Measurements from ENCODE around the gene WNT1. TPM values are rescaled to one million over a fixed set of nuclear protein-coding genes. Genes with fewer than 3 reads are reported as not detected.

WNT1 gene
- total and polyA plus RNA-seq, 2 of the 4 experiments (the other 2 are of a cell fraction) = not detected

DNA sequence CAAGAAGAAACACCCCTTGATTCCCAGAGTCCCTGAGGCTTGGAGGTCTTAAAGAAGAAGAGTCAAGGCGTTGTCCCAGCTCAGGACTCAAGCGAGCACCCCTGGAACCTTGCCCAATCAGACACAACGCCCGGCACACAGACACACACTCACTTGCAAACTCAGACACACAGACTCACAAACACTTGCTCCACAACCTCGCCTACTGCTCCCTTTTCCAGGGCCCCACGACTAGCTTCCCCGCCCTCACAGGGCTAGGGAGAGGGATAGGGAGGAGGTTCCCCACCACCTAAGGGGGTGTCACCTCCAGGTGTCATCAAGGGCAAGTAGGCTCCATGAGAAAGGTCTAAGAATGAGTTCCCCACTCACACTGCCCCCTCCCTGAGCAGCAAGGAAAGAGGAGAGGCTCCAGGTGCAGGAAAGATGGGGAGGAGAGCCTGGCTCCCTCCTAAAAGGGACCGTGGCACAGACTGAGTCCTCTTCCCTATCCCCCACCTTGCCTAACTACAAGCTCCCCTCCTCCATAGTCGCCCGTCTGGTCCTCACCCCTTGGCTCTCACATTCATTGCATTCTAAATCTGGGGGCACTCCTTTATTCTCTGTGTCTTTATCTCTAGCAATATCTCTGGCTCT is 7.3 kb upstream of the WNT1 start:
- Histone ChIP-seq H3K4me1 (ENCODE audit: control insufficient read depth, insufficient read depth, low read length) (peaks cover 14% of the 10 kb centered on the region), H2BK15ac (ENCODE audit: low read depth, low read length) (no peak overlapping the region), H3K9me1 (ENCODE audit: insufficient read depth, low read length) (0 out of 2 replicates have a peak, but pooled peaks cover 4% of the 10 kb centered on the region), H2AFZ (replicated peaks; ENCODE audit: low read length, poor library complexity) (peak overlapping the region; percentile 89), H3K23ac (ENCODE audit: low read depth, low read length) (peak overlapping the region; percentile 23; the same call in 1 of the 2 replicates), H3K4me2 (ENCODE audit: low read depth, low read length) (peak overlapping the region; percentile 80), H4K91ac (ENCODE audit: insufficient read depth, low read depth, low read length) (no peak overlapping the region), H4K8ac (ENCODE audit: low read depth in 2 of 2, low read length in 2 of 2) (no peak overlapping the region), H3K27me3 (ENCODE audit: control insufficient read depth, insufficient read depth, low read length) (peaks cover 74% of the 10 kb centered on the region), H2BK5ac (ENCODE audit: low read depth, low read length, poor library complexity, severe bottlenecking) (no peak overlapping the region), H2BK120ac (ENCODE audit: low read depth, low read length) (no peak overlapping the region), H3K14ac (replicated peaks; ENCODE audit: low read depth, low read length) (no peak overlapping the region; the same call in 1 of the 2 replicates), H4K20me1 (ENCODE audit: insufficient read depth, low read length) (no peaks in the 10 kb centered on the region; the same call in 1 of the 2 replicates), H3K56ac (ENCODE audit: extremely low read depth, insufficient read depth, low read length) (no peak overlapping the region), H3K36me3 (ENCODE audit: control insufficient read depth, insufficient read depth, low read length) (no peaks in the 10 kb centered on the region), H3K18ac (ENCODE audit: low read depth, low read length) (no peak overlapping the region), H3K27ac (ENCODE audit: insufficient read depth, low read length) (no peak overlapping the region), H3K9me3 (ENCODE audit: control insufficient read depth, insufficient read depth, low read length) (no peaks in the 10 kb centered on the region), H2AK5ac (ENCODE audit: low read depth, low read length) (no peak overlapping the region), H3K4ac (ENCODE audit: low read depth, low read length) (no peak overlapping the region), H3K4me3 (ENCODE audit: insufficient read depth, low read depth, low read length) (no peak overlapping the region), H2BK20ac (ENCODE audit: low read depth, low read length) (no peak overlapping the region), H2AK9ac (replicated peaks; ENCODE audit: low read depth, low read length, poor library complexity) (peak overlapping the region; percentile 75), H4K5ac (ENCODE audit: low read depth, low read length) (no peak overlapping the region), H3K79me1 (ENCODE audit: low read depth in 1 of 2, low read length in 2 of 2) (no peaks in the 10 kb centered on the region), H3K9ac (ENCODE audit: low read depth, low read length) (no peak overlapping the region)
- TF ChIP-seq MAFK (IDR thresholded peaks at IDR 0.05; ENCODE audit: low read depth, low read length) = no peak
- no peak for TF ChIP-seq CEBPB (IDR thresholded peaks at IDR 0.05; ENCODE audit: low read depth, low read length)
- no peak for TF ChIP-seq MXI1 (IDR thresholded peaks at IDR 0.05; ENCODE audit: borderline replicate concordance, low read depth, low read length)
- TF ChIP-seq, protein P1, sequence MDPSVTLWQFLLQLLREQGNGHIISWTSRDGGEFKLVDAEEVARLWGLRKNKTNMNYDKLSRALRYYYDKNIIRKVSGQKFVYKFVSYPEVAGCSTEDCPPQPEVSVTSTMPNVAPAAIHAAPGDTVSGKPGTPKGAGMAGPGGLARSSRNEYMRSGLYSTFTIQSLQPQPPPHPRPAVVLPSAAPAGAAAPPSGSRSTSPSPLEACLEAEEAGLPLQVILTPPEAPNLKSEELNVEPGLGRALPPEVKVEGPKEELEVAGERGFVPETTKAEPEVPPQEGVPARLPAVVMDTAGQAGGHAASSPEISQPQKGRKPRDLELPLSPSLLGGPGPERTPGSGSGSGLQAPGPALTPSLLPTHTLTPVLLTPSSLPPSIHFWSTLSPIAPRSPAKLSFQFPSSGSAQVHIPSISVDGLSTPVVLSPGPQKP (IDR thresholded peaks at IDR 0.05; ENCODE audit: borderline replicate concordance, low read depth, low read length) = no peak
- no peak for TF ChIP-seq NFE2L2 (IDR thresholded peaks at IDR 0.05; ENCODE audit: low read depth, low read length)
- in situ Hi-C loops (cut with MboI; ENCODE audit: low sequenced_read_pairs) (no loop called here), dilution Hi-C loops (cut with HindIII; ENCODE audit: low sequenced_read_pairs, unreplicated experiment) (no loop called here), intact Hi-C loops (cut with micrococcal nuclease) (no loop called here)
- no TSS peak for BruUV-seq (replicated peaks)
- WGBS, 2 experiments (ENCODE audit: extremely low coverage in 2 of 2, insufficient read length in 1 of 2) = 40% methylated on average over 2 of the region's 10 CpGs; no CpG with 5 or more reads in 1 of the 2 experiments
- ATAC-seq (ENCODE audit: low read depth) = no peak
- CTCF ChIA-PET = no interaction called here
- POLR2A ChIA-PET (ENCODE audit: unreplicated experiment) = no interaction called here
- no peak for DNase-seq

Data from IMR-90 (cell line).